ENCODE results near the gene BAX.

- TF ChIP-seq POLR2A (IDR thresholded peaks at IDR 0.05) (no peak), CTCF (IDR thresholded peaks at IDR 0.05) (no peak)
Observed at GRCh38 chr19:48934837-48935236, 19.8 kb upstream of the BAX start.

Measured in esophagus squamous epithelium (tissue), 4 donors.